SKM-1 (cell line): ENCODE data around the gene CUTC.
"Not testable (repeated sequence)": the region's sequence is repeated elsewhere in the genome, so short reads cannot be mapped to it uniquely, and the experiment has no call there.

Experiments used
- DNase-seq: peaks from one replicate; lab custom pipeline; 2025; ENCODE audit not compliant: unreplicated experiment; lab: John Stamatoyannopoulos, UW

Gene CUTC

GRCh38 chr10:99732033-99732842, at the start of gene CUTC, which contains the start of gene COX15:
Gene CUTC, plus strand, starts transcription at chr10:99732234. Its CDS starts 115 bp downstream, at chr10:99732349.
Gene COX15, minus strand, starts transcription at chr10:99732127. Its CDS starts 78 bp downstream, at chr10:99732049.
- peak; percentile 94 for DNase-seq

- no peak for DNase-seq
Observed at GRCh38 chr10:99682752-99683151, 49.3 kb upstream of the CUTC start.

- DNase-seq = peak; percentile 92
Observed at GRCh38 chr10:99685597-99685967, 46.5 kb upstream of the CUTC start.

GRCh38 chr10:99689461-99689860, 42.6 kb upstream of the CUTC start:
- no peak for DNase-seq

- DNase-seq = no peak
Observed at GRCh38 chr10:99693933-99694583, 38.0 kb upstream of the CUTC start.

- no peak for DNase-seq
Observed at GRCh38 chr10:99695761-99696160, 36.3 kb upstream of the CUTC start.

- DNase-seq = no peak
Observed at GRCh38 chr10:99698504-99699080, 33.4 kb upstream of the CUTC start.

- DNase-seq = no peak
Observed at GRCh38 chr10:99700649-99701048, 31.4 kb upstream of the CUTC start.

GRCh38 chr10:99708428-99709012, 23.5 kb upstream of the CUTC start:
- DNase-seq = no peak

- DNase-seq = no peak
Observed at GRCh38 chr10:99709480-99710229, 22.4 kb upstream of the CUTC start.

GRCh38 chr10:99711129-99711719, 20.8 kb upstream of the CUTC start:
- no peak for DNase-seq

GRCh38 chr10:99714446-99714845, 17.6 kb upstream of the CUTC start:
- DNase-seq = no peak

GRCh38 chr10:99720387-99720786, 11.6 kb upstream of the CUTC start:
- no peak for DNase-seq

- DNase-seq = no peak
Observed at GRCh38 chr10:99730026-99730425, 2.0 kb upstream of the CUTC start.

GRCh38 chr10:99731306-99732032, 565 bp upstream of the CUTC start:
- peak; percentile 48 for DNase-seq

- no peak for DNase-seq
Observed at GRCh38 chr10:99733366-99733765, 1.3 kb downstream of the CUTC start.

GRCh38 chr10:99734111-99734510, 2.1 kb downstream of the CUTC start:
- DNase-seq = not testable (repeated sequence)

GRCh38 chr10:99740260-99740659, 8.2 kb downstream of the CUTC start:
- no peak for DNase-seq

- DNase-seq = no peak
Observed at GRCh38 chr10:99740933-99741559, 9.0 kb downstream of the CUTC start.
